Activated naive CD4-positive, alpha-beta T cell treated with anti-CD3 and anti-CD28 coated beads, Interleukin-2, amount 50 U/mL, for 24 hours (primary cell): ENCODE measurements around the gene IFI35.

ENCODE experiments used
- H3K27ac Mint-ChIP-seq: one replicate; pipeline ENCODE4 v1.8.0; 2021; ENCODE audit warnings: mild to moderate bottlenecking, mixed read lengths
- H3K27me3 Mint-ChIP-seq: one replicate; pipeline ENCODE4 v1.8.0; 2021; ENCODE audit warnings: mixed read lengths
- H3K36me3 Mint-ChIP-seq: one replicate; pipeline ENCODE4 v1.8.0; 2021; ENCODE audit warnings: mixed read lengths
- H3K4me1 Mint-ChIP-seq: one replicate; pipeline ENCODE4 v1.8.0; 2021; ENCODE audit warnings: mixed read lengths
- H3K4me3 Mint-ChIP-seq: one replicate; pipeline ENCODE4 v1.8.0; 2021; ENCODE audit warnings: mild to moderate bottlenecking, mixed read lengths
- H3K9me3 Mint-ChIP-seq: one replicate; pipeline ENCODE4 v1.8.0; 2021; ENCODE audit warnings: mixed read lengths

IFI35 gene

DNA sequence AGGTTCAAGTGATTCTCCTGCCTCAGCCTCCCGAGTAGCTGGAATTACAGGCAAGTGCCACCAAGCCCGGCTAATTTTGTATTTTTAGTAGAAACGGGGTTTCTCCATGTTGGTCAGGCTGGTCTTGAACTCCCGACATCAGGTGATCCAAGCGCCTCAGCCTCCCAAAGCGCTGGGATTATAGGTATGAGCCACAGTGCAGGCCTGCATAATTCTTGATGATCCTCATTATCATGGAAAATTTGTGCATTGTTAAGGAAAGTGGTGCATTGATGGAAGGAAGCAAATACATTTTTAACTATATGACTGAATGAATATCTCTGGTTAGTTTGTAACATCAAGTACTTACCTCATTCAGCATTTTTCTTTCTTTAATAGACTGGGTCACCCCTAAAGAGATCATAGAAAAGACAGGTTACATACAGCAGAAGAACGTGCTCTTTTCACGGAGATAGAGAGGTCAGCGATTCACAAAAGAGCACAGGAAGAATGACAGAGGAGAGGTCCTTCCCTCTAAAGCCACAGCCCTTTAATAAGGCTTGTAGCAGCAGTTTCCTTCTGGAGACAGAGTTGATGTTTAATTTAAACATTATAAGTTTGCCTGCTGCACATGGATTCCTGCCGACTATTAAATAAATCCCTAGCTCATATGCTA lies 56.5 kb downstream of the IFI35 start:
- H3K36me3 Mint-ChIP-seq = peaks cover 2% of the 10 kb centered on the region
- no peak overlapping the region for H3K27ac Mint-ChIP-seq

More for the DNA sequence above, 56.5 kb downstream of the IFI35 start:
- H3K27me3 Mint-ChIP-seq = no peaks in the 10 kb centered on the region
- no peaks in the 10 kb centered on the region for H3K4me1 Mint-ChIP-seq
- H3K4me3 Mint-ChIP-seq = no peak overlapping the region
- no peaks in the 10 kb centered on the region for H3K9me3 Mint-ChIP-seq
